HG03025 (cell line): Measurements from ENCODE around the gene RXRA.

Source experiments
- ATAC-seq: cut with Tn5 transposase; IDR thresholded peaks from one replicate; pipeline ENCODE4 v1.9.1; 2021; ENCODE audit warnings: mild to moderate bottlenecking, moderate library complexity; ENCODE audit not compliant: unreplicated experiment, low FRiP score

Gene RXRA

DNA sequence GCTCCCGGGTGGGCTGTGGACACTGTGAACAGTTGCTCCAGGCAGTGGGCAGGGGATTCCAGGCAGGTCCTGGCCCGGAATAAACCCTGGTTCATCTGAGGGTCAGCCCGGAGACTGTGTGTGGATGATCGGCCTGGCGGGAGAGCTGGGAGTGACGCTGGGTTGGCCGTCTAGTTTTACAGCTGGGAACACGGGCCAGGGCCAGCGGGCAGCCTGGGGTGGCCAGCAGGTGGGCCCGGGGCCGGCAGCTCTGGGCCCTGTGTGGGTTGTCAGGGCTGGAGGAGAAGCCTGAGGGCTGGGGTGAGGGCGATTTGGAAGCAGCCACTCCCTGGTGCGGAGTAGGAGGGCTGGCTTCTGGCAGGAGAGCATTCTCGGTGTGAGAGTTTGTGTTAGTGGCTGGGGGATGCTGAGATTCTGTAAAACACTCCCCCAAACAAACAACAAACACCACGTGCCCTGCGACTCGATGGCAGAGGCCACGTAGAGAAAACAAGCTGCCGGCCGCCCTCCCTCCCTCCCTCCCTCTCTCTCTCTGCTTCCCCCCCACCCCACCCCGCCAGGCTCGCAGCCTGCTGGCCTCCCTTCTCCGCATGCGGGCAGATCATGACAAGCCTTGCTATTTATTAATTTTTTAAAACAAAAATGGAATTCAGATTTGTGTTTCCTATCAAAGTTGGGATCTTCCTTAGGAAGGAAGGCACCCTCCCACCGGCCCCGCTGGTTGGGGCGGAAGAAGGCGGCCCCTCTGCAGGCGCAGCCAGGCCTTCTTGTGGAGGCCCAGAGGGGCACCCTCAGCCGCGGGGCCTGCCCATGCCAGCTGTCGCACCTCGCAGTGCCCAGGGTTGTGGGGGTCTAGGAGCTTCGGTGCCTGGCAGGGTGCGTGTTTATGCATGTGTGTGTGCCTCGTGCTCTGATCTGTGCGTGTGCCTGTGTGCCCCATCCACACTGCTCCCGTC, 49.5 kb downstream of the RXRA start:
- ATAC-seq, result no peak

DNA sequence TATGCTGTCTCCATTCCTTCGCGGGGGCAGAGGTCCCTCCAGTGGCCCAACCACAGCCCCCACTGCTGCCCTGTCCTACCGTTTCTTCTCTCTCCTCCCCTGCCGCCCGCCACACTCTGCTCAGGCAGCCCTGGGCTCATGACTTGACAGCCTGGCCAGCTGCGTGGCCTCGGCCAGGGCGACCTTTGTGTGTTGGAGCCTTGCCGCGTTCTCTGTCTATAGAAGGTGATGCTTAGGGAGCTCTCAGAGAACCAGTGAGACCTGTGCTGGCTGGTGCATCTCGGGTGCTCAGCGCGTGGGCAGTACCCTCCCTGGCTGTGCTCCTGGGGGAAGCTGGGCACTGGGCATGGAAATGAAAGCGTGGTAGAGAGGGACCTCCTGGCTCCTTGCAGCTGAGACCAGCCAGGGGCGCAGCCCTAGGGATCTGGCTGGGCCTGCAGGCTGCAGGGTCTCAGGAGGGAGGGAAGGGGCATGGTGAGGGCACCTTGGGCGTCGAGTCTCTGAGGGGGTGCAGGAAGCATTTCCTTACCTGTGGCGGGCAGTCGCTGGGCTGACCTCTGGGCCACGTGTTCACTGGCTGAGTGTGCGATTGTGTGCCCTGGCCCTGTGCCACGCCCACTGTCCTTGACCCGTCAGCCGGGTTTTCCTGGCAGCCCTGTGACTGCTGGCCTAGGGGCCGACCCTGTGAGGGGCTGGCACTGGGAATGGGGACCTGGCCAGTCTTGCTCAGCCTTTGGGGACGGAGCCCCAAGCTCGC, 50.3 kb downstream of the RXRA start:
- no peak for ATAC-seq

DNA sequence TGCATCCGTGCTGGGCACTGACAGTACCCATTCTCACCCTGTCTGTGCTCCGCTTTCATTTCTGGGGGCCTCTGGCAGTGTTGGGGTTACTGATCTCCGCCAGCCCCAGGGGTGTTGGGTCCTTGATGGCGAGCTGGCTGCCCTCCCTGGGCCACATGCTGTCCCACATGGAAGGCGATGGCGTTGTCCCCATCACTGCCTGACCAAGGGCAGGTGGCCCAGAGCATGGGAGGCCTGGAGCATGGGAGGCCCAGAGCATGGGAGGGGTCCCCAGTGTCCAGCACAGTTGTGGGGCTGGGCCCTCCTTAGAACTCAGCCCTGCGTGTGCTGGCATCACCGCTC, 50.9 kb downstream of the RXRA start:
- ATAC-seq, result no peak

DNA sequence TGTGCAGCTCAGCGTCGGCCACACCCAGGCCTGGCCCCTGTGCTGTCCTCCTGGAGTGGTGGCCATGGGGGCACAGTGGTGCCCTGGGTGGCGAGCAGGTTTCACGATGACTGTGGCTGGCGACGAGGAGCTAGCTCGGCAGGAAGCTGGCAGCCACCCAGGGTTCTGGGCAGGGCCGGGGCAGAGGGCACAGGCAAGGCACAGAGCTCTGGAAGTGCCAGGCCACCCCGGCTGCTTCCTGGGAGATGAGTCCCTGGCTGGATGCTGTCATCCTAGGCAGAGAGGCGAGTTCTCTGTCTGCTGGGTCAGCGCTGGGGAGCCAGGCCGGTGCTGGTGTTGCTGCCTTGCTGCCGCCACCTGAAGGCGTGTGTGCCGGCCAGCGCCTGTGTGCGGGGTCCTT, 51.7 kb downstream of the RXRA start:
- no peak for ATAC-seq

DNA sequence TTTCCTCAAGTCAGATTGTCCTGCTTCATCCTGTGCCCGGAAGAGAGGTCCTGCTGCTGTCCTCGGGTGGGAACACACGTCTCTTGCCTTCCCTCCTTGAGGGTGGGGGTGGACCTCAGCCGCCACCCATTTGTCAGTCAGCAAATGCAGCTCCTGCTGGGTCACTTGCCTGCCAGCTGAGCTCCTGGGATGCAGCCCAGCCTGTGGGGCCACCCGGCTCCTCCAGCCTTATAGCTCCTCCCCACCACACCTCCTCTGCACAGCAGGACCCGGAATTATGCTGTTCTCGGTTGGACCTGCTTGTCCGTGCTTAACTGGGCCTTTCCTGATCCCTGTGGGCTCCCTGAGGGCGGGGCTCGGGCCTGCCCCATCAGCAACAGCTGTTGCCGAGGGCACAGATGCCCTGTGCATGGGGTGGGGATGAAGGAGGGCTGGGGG, 52.7 kb downstream of the RXRA start:
- ATAC-seq, result no peak

DNA sequence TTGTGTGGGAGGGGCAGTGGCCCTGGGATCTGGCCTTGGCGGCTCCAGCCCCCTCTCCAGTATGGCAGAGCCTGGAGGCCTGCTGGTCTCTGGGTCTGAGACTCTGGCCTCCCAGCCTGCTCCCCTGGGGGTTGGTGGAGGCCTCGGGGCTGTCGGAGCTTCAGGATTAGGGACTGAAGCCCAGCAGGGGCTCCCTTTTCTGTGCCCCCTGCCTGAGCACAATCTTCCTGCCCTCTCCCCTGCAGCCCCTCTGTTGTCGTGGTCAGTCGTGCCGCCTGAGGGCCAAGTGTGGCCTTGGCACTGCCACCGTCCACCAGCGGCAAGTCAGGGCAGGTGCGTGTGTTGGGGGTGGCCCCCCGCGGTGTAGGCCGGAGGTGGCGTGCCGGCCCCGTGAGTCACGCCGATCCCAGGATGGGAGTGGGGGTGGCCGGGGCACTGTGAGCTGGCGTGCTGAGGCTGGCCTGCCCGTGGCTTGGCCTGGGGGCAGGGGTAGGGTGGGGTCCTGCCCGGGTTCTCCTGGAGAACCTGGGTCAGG, 53.6 kb downstream of the RXRA start:
- ATAC-seq, result no peak

DNA sequence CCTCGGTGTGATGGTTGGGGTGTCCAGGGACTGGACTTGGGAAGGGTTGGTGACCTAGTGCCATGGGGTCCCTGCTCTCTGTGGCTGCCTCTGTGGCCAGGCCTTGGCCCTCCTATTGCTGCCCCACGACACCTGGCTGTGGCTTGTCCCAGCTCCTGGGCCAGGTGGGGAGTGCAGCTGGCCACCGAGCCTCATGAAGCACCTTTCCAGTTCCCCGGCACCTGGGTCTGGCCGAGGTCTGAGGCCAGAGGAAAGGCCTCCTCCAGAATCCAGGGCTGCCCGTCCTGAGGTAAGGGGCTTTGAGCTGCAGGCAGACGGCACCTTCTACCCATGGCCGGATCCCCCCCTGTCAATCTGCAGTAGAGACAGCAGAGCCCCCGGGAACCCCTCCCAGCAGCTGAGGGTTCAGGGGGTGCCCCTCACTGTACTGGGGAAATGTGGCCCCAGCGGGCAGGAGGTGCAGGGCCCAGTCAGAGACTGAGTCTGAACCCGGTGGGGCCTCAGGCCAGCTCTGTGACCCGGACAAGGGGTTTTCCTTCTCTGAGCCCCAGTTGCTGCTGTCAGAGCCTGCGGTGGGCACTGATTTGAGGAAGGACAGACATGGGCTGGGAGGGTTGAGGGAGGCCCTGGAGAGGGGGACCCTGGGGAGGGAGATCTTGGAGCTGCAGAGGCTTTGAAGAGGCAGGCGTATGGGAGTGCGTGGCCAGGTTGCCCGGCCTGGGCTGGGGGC, 54.5 kb downstream of the RXRA start:
- ATAC-seq, result no peak

DNA sequence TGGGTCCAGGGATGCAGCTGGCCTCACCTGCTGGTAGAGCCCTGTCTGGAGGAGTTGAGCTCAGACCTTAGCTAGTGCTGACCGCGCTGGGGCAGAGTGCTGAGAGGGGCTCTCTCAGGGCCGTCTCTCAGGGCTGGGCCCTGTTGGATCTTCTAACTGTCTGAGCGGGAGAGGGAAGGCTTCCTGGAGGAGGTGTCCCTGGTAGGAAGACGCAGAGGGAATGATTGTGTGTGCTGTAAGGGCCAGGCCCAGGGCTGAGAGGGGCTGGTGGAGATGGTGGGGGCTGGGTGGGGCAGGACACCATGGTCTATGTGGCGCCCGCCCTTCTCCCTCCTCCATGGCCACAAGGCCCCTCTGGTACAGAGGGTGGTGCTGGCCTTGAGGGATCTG, 55.0 kb downstream of the RXRA start:
- ATAC-seq, result no peak

DNA sequence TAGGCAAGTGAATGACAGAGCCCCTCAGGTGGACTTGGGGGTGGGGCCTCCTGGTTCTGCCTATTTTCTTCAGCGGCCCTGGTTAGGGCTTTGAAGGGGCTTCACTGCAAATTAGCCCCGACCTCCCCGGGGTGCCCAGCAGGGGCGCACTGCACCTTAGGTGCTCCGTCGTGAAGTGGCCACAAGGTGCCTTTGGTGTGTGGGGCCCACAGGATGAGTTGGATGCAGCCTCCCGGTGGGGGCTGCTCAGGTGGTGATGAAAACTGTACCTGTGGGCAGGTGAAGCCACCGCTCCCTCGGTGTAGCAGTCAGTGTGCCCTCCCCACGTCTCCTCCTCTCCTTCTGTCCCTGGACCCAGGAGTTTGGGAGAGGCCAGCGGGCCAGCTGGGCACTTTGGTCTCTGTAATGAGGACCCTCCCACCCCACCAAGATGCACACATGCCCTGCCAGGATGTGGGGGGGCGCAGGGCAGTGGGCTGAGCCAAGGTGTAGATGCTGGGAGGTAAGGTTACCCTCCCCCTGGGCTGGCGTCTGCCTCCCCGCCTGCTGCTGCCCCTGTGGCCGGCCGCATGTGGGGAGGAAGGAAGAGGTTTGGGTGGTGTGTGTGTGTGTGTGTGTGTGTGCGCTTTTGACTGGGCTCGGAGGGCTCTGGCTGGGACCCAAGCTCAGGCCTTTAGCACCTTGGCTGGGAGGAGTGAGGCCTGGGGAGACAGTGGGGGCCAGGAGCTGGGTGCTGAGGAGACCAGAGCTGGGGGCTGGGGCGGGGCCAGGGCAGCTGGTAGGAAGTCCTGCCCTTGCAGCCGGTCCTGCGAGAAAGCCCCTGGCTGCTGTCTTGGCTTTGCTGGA, 55.6 kb downstream of the RXRA start:
- ATAC-seq, result no peak

DNA sequence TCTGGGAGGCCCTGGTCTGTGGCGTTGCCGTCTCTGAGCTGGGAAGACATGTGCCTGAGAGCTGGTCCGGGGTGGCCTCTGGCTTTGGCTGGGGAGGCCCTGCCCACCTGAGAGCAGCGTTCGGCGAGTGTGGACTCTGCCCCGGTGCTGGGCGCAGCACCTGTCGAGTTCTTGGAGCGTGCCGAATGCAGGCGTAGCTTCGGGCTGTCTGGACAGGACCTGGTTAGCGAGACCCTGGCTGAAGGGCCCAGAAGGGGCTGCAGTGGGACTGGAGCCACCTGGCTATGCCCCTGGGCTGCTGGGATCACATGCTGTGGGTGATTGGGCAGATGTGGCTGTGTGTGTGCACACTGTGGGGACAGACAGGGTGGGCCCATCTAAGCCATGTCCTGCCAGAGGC, 56.5 kb downstream of the RXRA start:
- no peak for ATAC-seq

DNA sequence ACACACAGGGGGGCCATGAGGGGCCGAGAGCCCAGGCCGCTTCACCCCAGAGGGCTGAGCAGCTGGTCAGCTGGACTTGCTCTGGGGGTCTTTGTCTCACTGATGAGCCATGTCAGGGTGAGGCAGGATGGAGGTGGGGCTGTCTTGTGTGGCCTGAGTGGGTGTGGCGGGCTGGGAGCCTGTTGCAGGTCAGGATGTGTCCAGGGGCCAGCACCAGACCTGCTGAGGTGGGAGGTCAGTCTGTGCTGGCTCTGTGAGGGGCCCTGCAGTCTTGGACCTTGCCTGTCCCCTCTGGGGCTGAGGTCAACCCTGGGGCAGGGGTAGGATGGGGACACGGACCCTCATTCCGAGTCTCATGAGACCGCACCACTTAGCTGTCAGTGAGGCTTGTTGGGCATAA, 56.9 kb downstream of the RXRA start:
- no peak for ATAC-seq

DNA sequence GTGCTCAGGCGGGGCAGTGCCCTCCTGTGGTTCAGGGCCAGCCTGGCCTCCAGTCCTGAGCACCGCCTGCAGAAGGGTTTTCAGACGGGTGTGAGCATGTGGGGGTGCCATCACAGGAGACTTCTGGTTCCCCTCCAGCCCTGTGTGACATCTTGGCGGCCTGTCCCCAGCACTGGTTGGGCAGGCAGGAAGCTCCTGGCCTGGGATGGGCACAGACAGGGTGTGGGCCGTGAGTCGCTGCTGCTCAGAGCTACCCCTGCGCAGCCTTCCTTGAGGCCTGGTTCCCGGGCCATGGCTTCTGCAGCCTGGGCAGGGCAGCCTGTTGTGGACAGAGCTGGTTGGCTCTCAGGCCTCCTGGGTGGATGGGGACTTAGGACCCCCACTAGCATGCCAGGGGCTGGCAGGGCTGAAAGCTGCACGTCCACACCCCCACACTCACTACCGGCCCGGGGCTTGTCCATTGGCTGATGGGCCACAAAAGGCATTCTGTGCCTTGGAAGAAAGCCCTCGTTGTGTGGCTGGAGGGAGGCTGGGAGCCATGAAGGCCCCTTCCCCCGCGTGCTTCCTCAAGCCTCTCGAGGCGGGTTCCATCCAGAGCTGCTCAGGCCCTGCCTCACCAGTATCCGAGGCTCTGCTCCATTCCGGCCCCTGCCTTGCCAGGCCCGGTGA, 58.7 kb downstream of the RXRA start:
- no peak for ATAC-seq

DNA sequence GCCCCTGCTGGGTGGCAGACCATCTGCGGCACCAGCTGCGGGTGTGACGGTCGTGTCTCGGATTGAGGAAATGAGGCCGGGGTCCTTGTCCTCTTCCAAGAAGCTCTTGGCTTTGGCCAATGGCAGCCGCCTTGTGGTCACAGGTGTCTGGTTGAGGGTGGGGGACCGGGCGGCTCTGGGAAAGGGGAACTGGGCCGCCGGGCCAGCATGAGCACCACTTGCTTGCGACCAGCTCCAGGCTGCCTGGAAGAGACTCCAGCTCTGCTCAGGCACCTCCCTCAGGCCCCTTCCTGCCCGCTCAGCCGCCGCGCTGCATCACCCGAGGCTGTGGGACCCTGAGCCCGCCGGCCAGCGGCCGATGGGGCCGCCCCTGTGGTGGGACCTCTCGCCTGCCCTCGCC, 59.7 kb downstream of the RXRA start:
- no peak for ATAC-seq

DNA sequence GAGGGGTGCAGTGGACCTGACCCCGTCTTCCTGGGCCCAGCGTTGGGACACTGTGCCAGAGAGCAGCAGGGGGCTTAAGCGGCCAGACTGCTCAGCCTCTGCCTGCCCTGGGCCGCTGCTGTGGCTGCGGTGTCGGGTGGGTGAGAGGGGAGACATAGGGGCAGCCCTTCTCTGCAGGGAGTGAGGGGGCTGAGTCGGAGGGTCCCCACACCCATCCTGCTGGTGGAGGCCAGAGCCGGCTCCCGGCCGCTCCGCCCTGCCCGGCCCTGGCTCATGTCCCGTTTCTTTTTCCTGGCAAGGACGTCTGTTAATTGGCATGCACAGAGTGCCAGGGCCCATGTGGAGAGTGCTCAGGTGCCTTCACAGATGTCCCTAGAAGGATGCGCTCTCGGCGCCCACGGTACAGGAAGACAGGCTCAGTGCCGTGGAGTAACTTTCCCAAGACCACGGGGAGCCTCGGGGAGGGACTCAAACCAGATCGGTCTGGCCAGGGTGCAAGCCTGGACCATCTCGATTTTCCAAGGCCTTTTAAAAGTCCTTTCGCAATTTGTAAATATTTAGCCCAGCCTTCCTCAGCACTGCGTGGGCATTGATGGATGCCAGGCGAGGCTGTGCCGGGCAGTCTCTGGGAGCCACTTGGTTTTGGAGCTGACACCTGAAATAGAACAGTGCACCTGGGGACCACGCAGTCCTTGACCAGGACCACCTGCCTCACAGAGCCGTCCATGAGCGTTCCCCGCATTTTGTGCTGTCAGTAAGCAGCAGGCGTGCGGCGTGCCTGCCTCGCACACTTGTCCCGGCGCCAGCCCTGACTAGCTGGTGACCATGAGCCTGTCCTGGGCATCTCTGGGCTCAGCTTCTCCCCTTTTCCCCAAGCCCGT, 60.9 kb downstream of the RXRA start:
- ATAC-seq, result no peak

DNA sequence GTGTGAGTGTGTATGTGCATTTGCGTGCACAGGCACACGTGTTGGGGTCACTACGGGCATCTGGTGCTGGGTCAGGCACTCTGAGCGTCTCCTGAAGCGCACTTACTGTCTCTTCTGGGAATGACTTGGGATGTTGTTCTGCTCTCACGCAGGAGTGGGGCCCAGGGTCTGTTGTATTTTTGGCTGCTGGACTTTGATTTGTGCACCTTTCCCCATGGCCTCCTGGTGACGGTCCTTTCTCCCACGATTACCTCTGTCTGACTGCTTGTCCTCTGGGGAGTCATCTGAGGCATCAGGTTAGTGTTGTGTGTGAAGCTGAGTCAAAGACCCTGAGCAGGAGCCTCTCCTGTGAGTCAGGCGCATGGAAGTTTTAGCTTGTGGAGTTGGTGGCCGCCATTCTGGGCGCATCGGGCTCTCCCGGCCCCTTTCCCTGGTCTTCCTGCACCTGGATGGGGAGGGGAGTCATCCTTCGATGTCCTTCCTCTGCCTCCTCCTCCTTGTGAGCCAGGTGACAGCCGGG, 62.1 kb downstream of the RXRA start:
- ATAC-seq, result no peak

DNA sequence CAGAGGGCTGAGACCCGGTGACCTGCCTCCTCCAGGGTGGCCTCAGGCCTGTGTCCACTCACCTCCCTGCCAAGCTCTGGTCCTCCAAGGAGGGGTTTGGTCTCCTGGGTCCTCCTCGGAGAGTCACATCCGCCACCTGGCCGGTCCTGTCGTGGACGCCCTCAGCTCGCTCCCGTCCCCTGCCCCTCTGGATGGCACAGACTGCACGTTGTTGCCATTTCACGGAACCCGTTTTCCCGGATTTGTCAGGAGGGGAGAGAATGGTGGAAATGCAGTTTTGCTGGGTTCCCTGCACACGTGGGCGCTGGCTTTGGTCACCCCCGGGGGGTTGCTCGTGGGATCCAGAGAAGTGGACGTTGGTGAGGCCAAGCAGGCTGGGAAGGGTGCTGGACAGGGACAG, 62.7 kb downstream of the RXRA start:
- no peak for ATAC-seq

DNA sequence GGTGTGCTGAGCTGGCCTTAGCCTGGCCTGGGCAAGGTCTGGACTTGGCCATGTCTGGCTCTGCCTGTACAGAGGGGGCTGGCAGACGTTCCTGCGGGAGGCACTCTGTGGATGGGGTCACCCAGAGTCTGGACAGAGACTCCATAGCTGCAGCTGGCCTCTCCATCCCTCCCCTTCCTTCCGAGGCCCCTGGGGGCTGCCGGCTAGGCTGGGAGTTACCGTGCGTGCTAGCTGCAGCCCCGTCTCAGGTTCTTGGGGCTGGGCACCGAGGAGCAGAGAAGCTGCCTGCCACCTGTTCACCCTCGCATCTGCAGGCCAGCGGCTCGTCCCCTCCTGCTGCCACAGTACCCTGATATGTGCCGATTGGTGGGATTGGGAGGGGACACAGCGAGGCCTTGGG, 63.4 kb downstream of the RXRA start:
- ATAC-seq, result no peak

DNA sequence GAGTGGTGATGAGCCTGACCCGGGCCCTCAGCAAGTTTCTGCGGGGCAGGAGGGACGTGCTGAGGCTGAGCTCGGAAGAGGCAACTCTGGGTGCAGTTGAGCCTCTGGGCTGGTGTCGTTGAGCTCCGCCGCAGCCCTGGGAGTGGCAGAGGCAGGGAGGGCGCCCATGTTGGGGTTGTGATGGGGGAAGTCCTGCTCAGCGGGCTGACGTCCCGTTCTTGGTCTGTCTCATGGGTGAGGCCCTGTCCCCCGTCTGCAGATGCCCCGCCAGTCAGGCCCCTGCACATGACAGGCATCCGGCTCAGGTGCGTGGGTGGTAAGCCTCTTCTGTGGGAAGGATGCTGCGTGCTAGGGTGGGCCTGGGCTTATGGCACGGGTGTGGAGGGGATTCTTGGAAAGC, 64.3 kb downstream of the RXRA start:
- ATAC-seq, result no peak
